Uterus (tissue), 4 donors: ENCODE data around the gene LPAR1. TPM values are rescaled to one million over a fixed set of nuclear protein-coding genes. Genes with fewer than 3 reads are reported as not detected.
A peak's percentile ranks its signal among the peaks of the same experiment; 100 is the strongest.

Source experiments
- DNase-seq, 2 donors: peaks; one replicate each; pipeline ENCODE4 v3.0.0-alpha.2; 2019 to 2020
- H3K27ac ChIP-seq, 2 donors: fragments of 200-600 bp; sonication (generic); 1 replicate in 1 of 2; 2 replicates in 1 of 2; pipeline ENCODE4 v1.5.1; 2016 to 2018
- H3K27me3 ChIP-seq, 2 donors: fragments of 200-600 bp; sonication (generic); one replicate each; pipeline ENCODE4 v1.5.1; 2018 to 2019; ENCODE audit warnings: control low read depth in 1 of 2
- H3K36me3 ChIP-seq, 2 donors: fragments of 200-600 bp; sonication (generic); one replicate each; pipeline ENCODE4 v1.5.1; 2019; ENCODE audit warnings: control low read depth in 1 of 2
- H3K4me1 ChIP-seq, 2 donors: fragments of 200-600 bp; sonication (generic); one replicate each; pipeline ENCODE4 v1.5.1; 2018 to 2019; ENCODE audit warnings: control low read depth in 1 of 2
- H3K4me3 ChIP-seq, 2 donors: fragments of 200-600 bp; sonication (generic); 1 replicate in 1 of 2; 2 replicates in 1 of 2; pipeline ENCODE4 v1.5.1; 2018 to 2019; ENCODE audit warnings: mild to moderate bottlenecking in 1 of 2
- H3K9me3 ChIP-seq, 2 donors: fragments of 200-600 bp; sonication (generic); one replicate each; pipeline ENCODE4 v1.5.1; 2019; ENCODE audit warnings: control low read depth in 1 of 2
- POLR2A ChIP-seq, 2 donors: fragments of 450-650 bp; IDR thresholded peaks; one replicate each; pipeline ENCODE4 v1.6.1; 2016; ENCODE audit warnings: antibody characterized with exemption in 2 of 2, mild to moderate bottlenecking in 1 of 2, moderate library complexity in 1 of 2
- intact Hi-C: fragments of 100-400 bp; cut with DNase I; formaldehyde crosslinking; loops from one replicate; pipeline ENCODE4 v1.15.1; 2023; ENCODE audit warnings: low total_unique reads
- total RNA-seq, 4 donors: library from RNA; depleted of rRNA in 3 of 4; stranded (reverse); fragments of >200 nt in 3 of 4; gene quantifications; one replicate each; pipeline versions ENCODE4 v1.1.0 to v1.2.4, GENCODE V29; 2014 to 2023
- TF ChIP-seq, protein P1 (sequence below), 4 experiments: fragments of 200-600 bp in 2 of 4; fragments of 450-650 bp in 2 of 4; sonication (generic) in 2 of 4; IDR thresholded peaks; one replicate each; pipeline ENCODE4 v1.5.1; 2016 to 2019; ENCODE audit warnings: antibody characterized with exemption in 4 of 4, mild to moderate bottlenecking in 2 of 4, moderate library complexity in 1 of 4
- donor health status: DM: yes; HTN: yes; CAD: no.

The LPAR1 gene
- total RNA-seq, 4 donors from 2014 or later, result 12.3 to 68.0 (median 51.0) TPM

DNA sequence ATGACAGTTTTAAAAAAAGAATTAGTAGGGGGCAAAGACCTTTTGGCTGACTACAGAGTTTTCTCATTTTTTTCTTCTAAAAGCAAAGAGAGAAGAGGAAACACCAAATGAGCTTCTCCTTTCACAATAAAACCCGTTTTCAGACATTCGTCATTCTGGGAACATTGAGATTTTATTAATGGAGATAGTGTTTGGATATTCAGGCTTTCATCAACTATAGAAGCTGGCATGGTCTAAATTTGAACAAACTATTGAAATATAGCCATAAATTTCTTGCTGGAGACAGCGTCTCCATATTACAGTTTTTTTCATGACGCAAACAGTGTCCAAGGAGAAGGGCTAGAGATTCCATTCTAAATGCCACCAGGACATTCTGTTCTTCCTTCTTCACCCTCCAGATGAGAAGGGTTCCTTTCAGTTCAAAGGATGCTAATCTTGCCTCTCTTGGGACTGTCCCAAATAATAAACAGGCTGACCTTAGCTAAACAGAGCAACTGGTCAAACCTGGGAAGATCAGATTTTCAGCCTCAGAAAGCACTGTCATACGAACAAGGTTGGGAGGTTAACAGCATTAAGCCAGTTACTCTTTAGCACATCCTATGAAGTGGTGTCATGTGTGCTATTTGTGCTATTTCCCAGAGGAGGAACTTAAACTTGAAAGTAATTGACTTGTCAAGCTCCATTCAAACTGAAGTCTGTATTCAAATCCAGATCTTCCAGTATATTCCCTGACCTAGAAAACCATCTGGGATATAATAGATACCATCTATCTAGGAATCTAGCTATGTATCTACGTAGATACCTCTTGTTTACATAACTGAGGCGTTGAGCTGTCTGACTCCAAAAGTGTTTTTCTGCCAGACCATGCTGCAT lies 125.6 kb downstream of the LPAR1 start:
- Histone ChIP-seq H3K27ac (peak overlapping the region; percentile 54 to 58), H3K27me3 (no peaks in the 10 kb centered on the region), H3K4me3 (no peak overlapping the region), H3K9me3 (no peaks in the 10 kb centered on the region), H3K36me3 (no peaks in the 10 kb centered on the region), H3K4me1 (no peaks in the 10 kb centered on the region)
- no peak for TF ChIP-seq POLR2A (IDR thresholded peaks at IDR 0.05)
- TF ChIP-seq, protein P1, sequence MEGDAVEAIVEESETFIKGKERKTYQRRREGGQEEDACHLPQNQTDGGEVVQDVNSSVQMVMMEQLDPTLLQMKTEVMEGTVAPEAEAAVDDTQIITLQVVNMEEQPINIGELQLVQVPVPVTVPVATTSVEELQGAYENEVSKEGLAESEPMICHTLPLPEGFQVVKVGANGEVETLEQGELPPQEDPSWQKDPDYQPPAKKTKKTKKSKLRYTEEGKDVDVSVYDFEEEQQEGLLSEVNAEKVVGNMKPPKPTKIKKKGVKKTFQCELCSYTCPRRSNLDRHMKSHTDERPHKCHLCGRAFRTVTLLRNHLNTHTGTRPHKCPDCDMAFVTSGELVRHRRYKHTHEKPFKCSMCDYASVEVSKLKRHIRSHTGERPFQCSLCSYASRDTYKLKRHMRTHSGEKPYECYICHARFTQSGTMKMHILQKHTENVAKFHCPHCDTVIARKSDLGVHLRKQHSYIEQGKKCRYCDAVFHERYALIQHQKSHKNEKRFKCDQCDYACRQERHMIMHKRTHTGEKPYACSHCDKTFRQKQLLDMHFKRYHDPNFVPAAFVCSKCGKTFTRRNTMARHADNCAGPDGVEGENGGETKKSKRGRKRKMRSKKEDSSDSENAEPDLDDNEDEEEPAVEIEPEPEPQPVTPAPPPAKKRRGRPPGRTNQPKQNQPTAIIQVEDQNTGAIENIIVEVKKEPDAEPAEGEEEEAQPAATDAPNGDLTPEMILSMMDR (IDR thresholded peaks at IDR 0.05), result no peak
- DNase-seq, result no peak
- intact Hi-C loops, result no loop called here

DNA sequence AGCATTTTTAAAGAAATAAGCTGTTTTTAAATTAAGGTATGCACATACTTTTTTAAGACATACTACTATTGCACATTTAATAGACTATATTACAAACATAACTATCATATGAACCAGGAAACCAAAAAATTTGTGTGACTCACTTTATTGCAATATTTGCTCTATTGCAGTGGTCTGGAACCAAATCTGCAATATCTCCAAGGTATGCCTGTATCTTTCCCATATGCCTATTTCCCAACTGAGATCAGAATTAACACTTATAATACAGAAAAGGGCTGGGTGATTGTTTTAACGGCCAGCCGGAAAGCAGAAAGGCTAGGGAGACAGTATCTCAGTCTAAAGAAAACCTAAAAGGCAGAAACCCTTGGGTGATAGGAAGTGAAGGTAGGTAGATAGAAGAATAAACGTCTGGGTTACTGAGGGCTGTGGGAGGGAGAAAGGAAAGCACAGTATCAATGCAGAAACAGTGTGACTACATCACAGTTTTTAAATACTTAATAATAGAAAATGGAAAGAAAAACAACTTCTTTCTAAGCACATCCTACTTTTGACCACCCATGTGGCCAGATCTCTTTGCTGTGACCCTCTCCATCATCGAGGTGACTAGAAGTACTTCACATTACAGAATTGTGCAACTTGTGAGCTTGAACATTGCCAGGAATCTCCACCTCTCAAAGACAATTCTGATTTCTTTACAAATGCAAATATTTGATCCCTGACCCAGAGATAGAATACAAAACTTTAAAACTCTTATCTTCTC lies 126.4 kb downstream of the LPAR1 start:
- no peak overlapping the region for H3K4me3 ChIP-seq
- intact Hi-C loops, result no loop called here
- no peaks in the 10 kb centered on the region for H3K27me3 ChIP-seq
- no peaks in the 10 kb centered on the region for H3K4me1 ChIP-seq
- no peaks in the 10 kb centered on the region for H3K9me3 ChIP-seq
- H3K36me3 ChIP-seq, result no peaks in the 10 kb centered on the region
- TF ChIP-seq, protein P1 (IDR thresholded peaks at IDR 0.05), result no peak
- no peak for TF ChIP-seq POLR2A (IDR thresholded peaks at IDR 0.05)
- DNase-seq, result peak in 1 of 2 donors; percentile 62
- peak overlapping the region in 1 of 2 donors; percentile 58 for H3K27ac ChIP-seq

DNA sequence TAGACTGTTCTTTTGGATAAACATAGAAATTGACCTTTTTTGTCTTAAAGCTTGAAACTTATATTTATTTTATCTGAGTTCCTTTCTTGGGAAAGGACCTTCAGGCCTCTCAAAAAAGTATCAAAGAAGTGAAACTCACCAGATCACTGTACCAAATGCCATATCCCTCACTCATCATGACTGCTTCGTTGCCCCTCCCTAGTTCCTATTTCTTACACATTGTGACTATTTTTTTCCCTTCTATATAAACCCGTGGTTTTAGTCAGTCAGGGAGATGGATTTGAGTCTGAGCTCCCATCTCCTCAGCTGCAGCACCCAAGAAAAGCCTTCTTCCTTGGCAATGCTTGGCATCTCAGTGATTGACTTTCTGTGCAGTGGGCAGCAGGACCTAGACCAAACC lies 129.4 kb downstream of the LPAR1 start:
- H3K4me3 ChIP-seq, result no peak overlapping the region
- H3K9me3 ChIP-seq, result no peaks in the 10 kb centered on the region
- H3K4me1 ChIP-seq, result no peaks in the 10 kb centered on the region
- intact Hi-C loops, result no loop called here
- no peaks in the 10 kb centered on the region for H3K27me3 ChIP-seq
- no peaks in the 10 kb centered on the region for H3K36me3 ChIP-seq
- TF ChIP-seq, protein P1 (IDR thresholded peaks at IDR 0.05), result no peak
- TF ChIP-seq POLR2A (IDR thresholded peaks at IDR 0.05), result no peak
- no peak for DNase-seq
- no peak overlapping the region for H3K27ac ChIP-seq

DNA sequence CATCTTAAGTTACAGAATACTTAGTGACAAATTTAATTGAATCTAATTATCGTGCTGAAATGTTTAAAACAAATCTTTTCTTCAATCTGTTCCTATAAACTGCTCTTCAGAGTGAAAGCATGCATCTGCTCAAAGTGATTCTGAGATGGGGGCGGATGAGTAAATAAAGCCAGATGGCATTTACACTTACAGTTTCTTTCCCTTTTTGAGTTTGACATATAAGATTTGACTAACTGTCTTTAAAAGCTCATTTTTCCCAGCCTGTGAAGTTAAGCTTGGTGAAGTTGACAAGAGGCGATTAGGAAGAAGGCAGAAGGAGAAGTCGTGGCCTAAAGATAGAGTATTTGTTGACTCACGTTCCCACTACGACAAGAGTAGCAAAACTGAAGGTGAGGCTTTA lies 137.4 kb downstream of the LPAR1 start:
- no peaks in the 10 kb centered on the region for H3K9me3 ChIP-seq
- peak overlapping the region in 1 of 2 donors; percentile 28 for H3K27ac ChIP-seq
- no peaks in the 10 kb centered on the region for H3K27me3 ChIP-seq
- intact Hi-C loops, result no loop called here
- no peaks in the 10 kb centered on the region for H3K36me3 ChIP-seq
- no peak for DNase-seq
- no peak overlapping the region for H3K4me3 ChIP-seq
- no peaks in the 10 kb centered on the region for H3K4me1 ChIP-seq
- TF ChIP-seq POLR2A (IDR thresholded peaks at IDR 0.05), result no peak
- TF ChIP-seq, protein P1 (IDR thresholded peaks at IDR 0.05), result no peak

DNA sequence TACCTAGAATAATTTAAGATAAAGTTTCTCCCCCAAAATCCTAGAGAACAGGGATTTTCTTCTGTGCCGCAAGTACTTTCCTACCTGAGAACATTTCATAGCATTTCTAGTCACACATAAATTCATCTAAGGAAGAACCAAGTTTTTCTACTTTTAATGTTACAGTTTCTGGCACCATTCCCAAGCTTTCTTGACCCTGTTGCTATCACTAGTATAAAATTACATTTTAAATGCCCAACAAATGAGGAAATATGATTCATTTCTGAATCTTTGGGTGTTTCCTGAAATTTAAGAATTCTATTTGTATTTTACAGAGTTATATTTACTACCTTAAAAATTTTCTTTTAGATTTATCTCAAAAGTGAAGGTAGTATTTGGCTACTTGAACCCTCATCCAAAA lies 137.8 kb downstream of the LPAR1 start:
- H3K27me3 ChIP-seq, result no peaks in the 10 kb centered on the region
- DNase-seq, result no peak
- no peak overlapping the region for H3K4me3 ChIP-seq
- H3K9me3 ChIP-seq, result no peaks in the 10 kb centered on the region
- H3K4me1 ChIP-seq, result no peaks in the 10 kb centered on the region
- intact Hi-C loops, result no loop called here
- no peaks in the 10 kb centered on the region for H3K36me3 ChIP-seq
- peak overlapping the region; percentile 17 to 28 for H3K27ac ChIP-seq
- no peak for TF ChIP-seq POLR2A (IDR thresholded peaks at IDR 0.05)
- TF ChIP-seq, protein P1 (IDR thresholded peaks at IDR 0.05), result no peak
